GM12801 (cell line): Measurements from ENCODE around the gene NFATC4.

Source experiments
- TF ChIP-seq, protein P1 (sequence below): IDR thresholded peaks from one replicate; pipeline ENCODE4 v1.5.1; 2011; ENCODE audit warnings: control low read depth; ENCODE audit not compliant: insufficient read length; ENCODE audit errors: extremely low read depth

Gene NFATC4

DNA sequence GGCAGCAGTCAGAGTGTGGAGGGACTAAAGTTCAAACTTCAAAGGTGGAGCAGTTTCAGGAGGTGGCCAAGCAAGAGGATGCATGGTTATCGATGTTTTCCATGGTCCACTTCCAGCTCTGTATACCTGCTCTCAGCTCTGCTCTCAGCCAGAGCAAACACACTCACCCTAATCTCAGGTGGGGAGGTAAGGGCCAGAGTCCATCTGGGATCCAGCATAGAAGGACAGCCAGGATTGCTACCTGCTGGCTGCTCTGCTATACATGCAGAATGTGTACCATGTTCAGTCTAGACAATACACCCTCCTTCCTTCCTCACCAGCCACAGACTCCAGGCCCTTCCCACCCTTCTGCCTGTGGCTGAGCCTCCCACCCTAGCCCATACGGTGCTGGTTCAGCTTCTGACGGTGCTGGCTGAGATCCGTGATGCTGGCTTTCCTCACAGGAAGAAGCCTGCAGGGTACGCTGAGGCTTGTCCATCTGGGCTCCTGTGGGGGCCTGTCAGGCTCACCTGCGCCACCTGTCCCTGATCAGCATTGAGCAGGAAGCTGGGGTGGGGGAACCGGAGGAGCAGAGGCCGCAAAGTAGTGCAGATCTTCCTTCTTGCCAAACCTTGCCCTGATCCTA lies 59.0 kb downstream of the NFATC4 start:
- TF ChIP-seq, protein P1, sequence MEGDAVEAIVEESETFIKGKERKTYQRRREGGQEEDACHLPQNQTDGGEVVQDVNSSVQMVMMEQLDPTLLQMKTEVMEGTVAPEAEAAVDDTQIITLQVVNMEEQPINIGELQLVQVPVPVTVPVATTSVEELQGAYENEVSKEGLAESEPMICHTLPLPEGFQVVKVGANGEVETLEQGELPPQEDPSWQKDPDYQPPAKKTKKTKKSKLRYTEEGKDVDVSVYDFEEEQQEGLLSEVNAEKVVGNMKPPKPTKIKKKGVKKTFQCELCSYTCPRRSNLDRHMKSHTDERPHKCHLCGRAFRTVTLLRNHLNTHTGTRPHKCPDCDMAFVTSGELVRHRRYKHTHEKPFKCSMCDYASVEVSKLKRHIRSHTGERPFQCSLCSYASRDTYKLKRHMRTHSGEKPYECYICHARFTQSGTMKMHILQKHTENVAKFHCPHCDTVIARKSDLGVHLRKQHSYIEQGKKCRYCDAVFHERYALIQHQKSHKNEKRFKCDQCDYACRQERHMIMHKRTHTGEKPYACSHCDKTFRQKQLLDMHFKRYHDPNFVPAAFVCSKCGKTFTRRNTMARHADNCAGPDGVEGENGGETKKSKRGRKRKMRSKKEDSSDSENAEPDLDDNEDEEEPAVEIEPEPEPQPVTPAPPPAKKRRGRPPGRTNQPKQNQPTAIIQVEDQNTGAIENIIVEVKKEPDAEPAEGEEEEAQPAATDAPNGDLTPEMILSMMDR, result no peak

DNA sequence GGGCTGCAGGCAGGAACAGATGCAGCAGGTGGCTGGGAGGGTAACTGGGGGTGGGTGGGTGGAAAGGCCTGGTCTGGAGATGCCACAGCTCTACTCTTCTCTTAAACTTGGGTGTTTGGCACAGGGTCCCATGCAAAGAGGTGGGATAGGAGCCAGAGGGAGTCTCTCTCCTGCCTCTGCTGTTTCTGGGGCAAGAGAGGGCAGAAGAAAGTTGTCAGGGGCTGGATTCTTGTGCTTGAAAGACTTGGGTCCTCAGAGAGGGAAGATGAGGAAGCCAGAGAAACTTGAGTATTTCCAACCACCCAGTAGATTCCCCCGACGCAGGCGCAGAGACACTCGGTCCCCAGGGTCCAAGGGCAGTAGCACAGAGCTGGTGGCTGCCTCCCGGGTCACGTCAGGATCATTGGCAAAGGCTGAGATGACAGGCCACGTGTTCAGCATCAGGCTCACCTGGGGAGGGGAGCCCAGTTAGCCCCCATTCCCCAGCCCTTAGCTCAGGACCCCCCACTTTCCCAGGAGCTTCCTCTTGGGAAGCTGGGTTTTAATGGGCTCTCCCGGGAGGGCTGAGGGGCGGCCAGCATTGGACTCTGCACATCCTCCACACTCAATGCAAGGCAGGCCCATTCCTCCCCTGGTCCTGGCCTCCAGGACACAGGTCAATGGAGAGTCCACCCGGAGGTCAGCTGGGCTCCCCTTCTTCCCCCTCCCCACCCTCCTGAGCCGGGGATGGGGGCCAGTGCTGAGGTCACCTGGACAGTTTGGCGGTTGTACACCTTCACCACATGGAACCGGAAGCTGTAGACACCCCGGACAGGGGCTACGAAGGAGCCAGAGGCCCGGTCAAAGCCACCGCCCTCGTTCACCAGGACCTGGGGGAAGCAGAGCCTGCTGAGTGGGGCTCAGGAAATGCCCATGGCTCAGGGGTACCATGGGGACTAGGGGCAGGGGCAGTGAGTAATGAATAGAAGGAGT lies 59.8 kb downstream of the NFATC4 start:
- TF ChIP-seq, protein P1, result no peak

DNA sequence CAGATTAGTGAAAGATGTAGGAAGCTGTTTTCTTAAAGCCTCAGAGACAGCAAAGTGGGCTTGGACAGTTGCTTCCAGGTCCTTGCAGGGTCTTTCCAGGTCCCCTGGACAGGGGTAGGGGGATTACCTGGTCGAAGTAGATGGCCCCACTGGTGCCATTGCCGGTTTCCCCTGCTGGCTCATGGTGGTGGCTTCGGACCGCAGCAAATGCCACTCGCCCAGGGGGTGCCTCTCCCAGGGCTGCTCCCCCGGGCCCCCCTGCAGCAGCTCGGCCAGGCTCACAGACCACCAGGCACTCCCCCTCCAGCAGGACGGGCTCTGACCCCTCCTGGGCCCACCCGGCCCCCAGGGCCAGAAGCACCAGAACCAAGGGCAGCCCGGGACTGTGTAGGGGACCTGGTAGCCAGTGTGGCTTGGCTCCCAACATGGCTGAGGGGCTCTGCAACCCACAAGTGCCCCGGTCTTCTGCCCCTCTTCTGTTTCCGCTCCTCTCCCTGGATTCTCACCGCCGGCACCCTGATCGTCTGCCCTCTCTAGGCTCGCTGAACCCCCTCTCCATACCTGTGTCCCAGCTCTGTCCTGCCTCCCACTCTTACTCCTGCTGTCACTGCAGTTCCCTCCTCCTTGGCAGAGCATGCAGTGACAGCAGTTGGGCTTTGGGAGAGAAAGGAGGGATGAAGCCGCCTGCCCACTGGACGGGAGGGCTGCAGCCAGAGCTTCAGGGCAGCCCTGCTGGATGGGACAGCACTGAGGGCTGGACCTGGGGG lies 60.8 kb downstream of the NFATC4 start:
- TF ChIP-seq, protein P1, result no peak
